Mesangial cell (primary cell): ENCODE measurements around the gene NUDT22. TPM values are rescaled to one million over a fixed set of nuclear protein-coding genes. Genes with fewer than 3 reads are reported as not detected.

Source experiments
- total RNA-seq: library from RNA; depleted of rRNA; stranded (reverse); fragments of >200 nt; gene quantifications from 2 replicates; pipeline ENCODE4 v1.2.3, GENCODE V29; 2015

NUDT22 gene
- 74.1 and 83.3 TPM in 2 replicates for total RNA-seq

DNA sequence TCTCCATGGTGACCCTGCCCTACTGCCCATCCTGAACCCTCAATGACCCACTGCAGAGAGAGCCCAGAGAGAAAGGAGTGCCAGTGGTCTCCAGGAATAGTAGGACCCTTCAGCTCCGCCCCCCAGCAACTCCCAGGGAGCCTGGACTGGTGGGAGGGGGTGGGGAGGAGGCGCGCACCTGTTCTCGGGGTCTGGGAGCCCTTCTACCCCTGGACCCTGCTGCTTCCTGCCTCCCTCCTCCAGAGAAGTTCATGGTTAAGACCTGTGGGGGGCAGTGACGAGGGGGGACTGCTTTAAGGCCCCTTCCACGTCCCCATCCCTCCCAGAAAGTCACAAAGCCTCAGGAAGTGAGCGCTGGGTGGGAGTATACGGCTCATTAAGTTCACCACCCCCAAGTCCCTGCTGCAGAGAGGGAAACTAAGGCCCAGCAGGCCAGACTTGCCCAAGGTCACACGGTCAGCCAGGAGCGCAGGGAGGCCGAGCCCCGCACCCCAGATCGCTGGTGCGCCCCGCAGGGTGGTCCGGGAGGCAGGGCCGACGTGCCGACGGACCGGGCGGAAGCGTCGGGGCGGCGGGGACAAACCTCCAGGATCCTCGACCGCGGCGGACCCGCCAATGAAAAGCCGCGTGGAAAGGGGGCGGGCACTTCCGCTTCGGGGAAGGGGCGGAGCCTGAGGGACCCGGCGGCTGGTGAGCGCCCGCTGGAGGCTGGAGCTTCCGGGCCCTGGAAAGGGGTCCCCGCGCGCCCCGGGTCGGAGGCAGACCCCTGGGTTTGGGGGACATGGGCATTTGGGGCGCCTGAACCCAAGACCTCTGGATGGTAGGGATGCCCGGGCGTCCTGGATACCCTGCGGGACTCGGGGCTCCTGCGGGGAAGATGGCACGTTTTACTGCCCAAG, at the start of gene NUDT22, which contains the start of gene TRPT1:
Gene NUDT22 (plus strand): TSS at position 667 of the 899 bp plus-strand sequence. CDS start 379 bp downstream, outside the sequence.
Gene TRPT1 (minus strand): TSS at position 579 of the 899 bp plus-strand sequence. CDS start 326 bp downstream, at position 253.

DNA sequence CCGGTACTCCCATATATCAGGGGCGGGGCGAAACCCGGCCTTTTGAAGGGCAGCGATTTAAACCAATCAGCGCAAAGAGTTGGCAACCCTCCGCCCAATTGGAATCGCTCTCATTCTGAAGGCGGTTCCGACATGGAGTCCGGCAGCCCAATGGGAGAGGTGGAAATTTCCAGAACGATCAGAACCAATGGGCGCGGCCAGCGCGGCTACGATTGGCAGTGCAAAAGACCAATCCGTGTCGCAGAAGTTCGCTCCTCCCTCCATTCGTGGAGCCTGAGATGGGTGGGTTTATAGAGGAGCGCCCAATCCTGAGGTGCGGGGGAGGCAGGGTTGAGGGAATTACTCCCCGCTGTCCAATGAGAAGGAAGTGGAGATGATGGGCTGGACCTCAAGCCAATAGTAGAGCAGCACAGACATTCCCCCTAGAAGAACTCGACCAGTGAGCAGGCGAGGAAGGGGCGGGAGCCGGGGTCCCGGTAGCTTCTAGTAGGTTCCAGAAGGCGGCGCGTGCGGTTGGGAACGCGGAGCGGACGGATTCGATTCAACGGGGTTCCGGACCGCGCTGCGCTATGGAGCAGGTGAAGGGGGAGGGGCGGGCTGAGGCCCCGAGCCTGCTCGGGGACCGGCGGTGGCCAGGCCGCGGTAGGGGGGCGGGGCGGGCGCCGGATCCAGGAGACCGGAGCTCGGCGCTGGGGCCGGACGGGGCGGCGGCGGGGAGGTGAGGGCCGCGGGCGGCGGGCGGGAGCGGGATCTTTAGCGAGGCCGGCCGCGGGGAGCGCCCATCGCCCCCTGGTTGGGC, 40.2 kb upstream of the NUDT22 start, which contains the start of gene STIP1:
Gene STIP1 (plus strand): TSS at position 479 of the 799 bp plus-strand sequence. CDS start 91 bp downstream, at position 570.

DNA sequence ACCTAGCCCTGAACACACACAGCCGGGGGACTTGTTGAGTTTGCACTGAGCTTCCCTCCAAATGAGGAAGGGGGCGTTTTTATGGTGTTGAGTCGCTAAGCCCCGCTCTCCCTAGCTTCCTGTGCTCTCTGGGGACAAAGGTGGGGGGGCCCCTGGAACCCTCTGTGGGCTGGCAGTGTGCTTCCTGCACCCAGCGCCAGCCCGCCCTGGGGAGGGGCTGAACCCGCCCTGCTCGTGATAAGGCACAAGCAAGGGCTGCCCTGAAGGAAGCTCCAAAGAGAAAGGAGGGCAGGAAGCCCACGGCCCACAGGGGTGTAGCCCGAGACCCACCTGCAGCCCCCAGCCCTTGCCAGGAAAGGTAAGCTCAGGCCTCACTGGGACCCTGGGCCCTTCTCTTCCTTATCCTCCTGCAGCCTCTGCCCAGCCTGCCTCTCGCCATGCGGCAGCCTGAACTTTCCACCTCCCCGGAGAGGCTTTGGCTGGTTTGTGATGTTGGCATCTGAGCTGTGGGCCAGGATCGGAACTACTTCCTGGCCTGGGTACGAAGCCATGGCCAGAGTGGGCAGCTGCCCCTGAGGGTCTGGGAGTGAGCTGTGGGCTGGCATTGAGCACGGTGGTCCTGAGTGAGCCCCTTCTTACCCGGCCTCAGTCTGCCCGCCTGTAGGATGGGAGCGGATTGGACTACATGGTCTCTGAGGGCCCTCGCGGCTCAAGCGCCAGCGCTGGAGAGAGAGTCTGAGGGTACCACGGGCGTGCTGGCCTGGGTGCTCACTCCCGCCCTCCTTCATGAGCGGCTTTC, 19.4 kb upstream of the NUDT22 start, which contains the start of gene FERMT3:
Gene FERMT3 (plus strand): TSS at position 265 of the 799 bp plus-strand sequence. CDS start 644 bp downstream, outside the sequence.

GRCh38 chr11:64230171-64230984, 4.3 kb downstream of the NUDT22 start, which contains the start of gene DNAJC4:
TSS of gene DNAJC4 (plus strand) at chr11:64230548. CDS start at chr11:64230855, 307 bp downstream.

GRCh38 chr11:64233913-64234586, 8.0 kb downstream of the NUDT22 start, which contains the start of gene VEGFB:
TSS of gene VEGFB (plus strand) at chr11:64234584. CDS start at chr11:64234834, 250 bp downstream.

DNA sequence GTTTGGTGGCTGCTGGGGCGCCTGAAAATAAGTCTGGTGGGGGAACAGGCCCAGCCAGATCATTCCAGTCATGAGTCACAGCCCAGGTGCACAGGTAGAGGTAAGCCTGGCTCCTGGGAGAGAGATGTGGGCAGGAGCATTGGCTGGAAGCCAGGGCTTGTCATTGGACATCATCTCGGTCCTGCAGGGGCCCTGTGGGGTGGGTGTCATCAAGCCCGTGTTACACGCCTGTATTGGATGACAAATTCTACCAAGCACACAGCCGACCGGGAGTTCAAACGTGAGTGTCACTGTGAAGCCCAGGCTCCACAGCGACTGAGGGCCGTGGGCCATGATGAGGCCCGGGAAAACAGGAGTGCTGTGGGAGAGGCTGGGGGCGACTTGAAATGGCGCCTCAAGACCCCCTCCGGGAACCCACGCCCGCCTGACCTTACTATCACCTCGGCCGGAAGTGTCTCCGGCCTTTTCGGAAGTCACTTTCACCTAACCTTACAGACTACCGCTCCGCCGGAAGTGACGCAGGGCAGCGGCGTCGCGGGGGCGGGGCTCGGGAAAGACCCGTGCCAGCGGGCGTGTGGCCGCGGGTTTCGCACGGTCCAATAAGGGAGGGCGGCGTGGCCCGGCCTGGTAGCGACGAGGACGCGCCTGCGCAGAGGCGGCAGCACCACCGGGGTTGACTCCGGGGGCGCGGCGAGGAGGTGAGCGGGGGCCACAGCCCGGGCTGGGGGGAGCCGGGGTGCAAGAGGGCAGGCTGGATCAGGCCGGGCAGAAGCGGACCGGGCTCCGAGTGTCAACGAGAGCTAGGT, 14.6 kb downstream of the NUDT22 start, which contains the start of gene FKBP2:
Gene FKBP2 (plus strand): TSS at position 661 of the 806 bp plus-strand sequence. CDS start 1,293 bp downstream, outside the sequence.

DNA sequence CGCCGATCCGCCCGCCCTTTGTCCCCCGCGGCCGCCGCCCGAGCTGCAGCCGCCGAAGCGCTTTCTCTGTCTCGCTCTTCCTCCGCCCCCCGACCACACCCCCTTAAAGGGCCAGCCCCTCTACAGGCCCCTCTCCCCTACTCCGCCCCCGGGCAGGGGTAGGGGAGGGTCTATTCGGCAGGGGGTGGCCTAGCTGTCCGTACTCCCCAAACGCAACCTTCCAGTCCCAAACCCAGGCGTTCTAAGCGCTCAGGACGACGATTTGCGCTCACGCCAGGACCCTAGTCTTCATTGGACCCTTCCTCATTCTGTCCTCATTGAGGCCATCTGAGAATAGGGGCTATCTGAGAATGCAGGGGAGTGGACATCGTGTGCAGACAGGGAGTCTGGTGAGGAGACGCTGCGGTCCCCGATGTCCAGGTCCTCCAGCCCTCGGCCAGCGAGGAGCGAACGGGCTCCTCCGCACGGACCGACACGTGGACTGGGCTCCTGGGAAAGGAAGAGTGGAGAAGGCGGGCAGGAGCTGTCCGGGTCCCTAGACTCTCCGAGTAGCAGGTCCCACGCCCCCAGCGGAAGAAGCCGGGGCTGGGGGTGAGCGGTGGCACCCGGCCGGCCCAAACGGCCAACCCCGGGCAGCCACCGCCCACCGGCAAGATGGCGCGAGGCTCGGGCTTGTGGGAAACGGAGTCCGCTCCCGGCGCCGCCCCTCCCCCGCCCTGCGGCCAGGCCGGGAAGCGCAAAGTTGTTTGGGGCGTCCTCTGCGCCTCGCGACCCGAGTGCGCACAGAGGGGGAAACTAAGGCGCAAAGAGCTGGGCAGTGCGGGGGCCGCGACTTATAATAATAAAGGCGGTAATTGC, 21.0 kb downstream of the NUDT22 start, which contains the start of gene PPP1R14B:
Gene PPP1R14B (minus strand): TSS at position 73 of the 858 bp plus-strand sequence. CDS start 270 bp downstream, outside the sequence.

GRCh38 chr11:64251016-64251752, 25.1 kb downstream of the NUDT22 start, which contains the start of gene PLCB3:
TSS of gene PLCB3 (plus strand) at chr11:64251530. CDS start at chr11:64251650, 120 bp downstream.

Other genes starting within 250 kb of the NUDT22 start
- 122 and 156 TPM in 2 replicates for gene OTUB1, start 239.8 kb upstream of the NUDT22 start, total RNA-seq
- gene FLRT1, start 190.3 kb upstream of the NUDT22 start, total RNA-seq: under 0.01 and 0.25 TPM in 2 replicates
- gene MACROD1, start 60.2 kb upstream of the NUDT22 start, total RNA-seq: 18.6 and 53.9 TPM in 2 replicates
- gene STIP1, start 40.1 kb upstream of the NUDT22 start, total RNA-seq: 92.3 and 253 TPM in 2 replicates
- gene FERMT3, start 19.6 kb upstream of the NUDT22 start, total RNA-seq: 1.0 and 2.1 TPM in 2 replicates
- 46.1 and 80.9 TPM in 2 replicates for gene TRPT1, start 88 bp upstream of the NUDT22 start, total RNA-seq
- gene DNAJC4, start 4.3 kb downstream of the NUDT22 start, total RNA-seq: 19.2 and 48.3 TPM in 2 replicates
- 49.4 and 99.0 TPM in 2 replicates for gene VEGFB, start 8.3 kb downstream of the NUDT22 start, total RNA-seq
- gene FKBP2, start 14.8 kb downstream of the NUDT22 start, total RNA-seq: 61.4 and 85.3 TPM in 2 replicates
- gene PPP1R14B, start 20.7 kb downstream of the NUDT22 start, total RNA-seq: 257 and 542 TPM in 2 replicates
- gene PLCB3, start 25.3 kb downstream of the NUDT22 start, total RNA-seq: 28.9 and 47.6 TPM in 2 replicates
- gene BAD, start 58.4 kb downstream of the NUDT22 start, total RNA-seq: 95.5 and 114 TPM in 2 replicates
- gene GPR137, start 59.6 kb downstream of the NUDT22 start, total RNA-seq: 19.2 and 32.2 TPM in 2 replicates
- gene KCNK4, start 65.0 kb downstream of the NUDT22 start, total RNA-seq: not detected in 2 replicates
- gene CATSPERZ, start 74.1 kb downstream of the NUDT22 start, total RNA-seq: not detected in 2 replicates
- gene ESRRA, start 79.2 kb downstream of the NUDT22 start, total RNA-seq: 30.0 and 36.4 TPM in 2 replicates
- 198 and 229 TPM in 2 replicates for gene TRMT112, start 91.3 kb downstream of the NUDT22 start, total RNA-seq
- gene PRDX5, start 91.8 kb downstream of the NUDT22 start, total RNA-seq: 243 and 341 TPM in 2 replicates
- 1.6 and 3.3 TPM in 2 replicates for gene CCDC88B, start 113.9 kb downstream of the NUDT22 start, total RNA-seq
- gene RPS6KA4, start 132.9 kb downstream of the NUDT22 start, total RNA-seq: 40.1 and 62.1 TPM in 2 replicates